ENCODE results near the gene MCUB.
"Not testable (repeated sequence)": the region's sequence is repeated elsewhere in the genome, so short reads cannot be mapped to it uniquely, and the experiment has no call there.

The MCUB gene

GRCh38 chr4:109629775-109630174 lies 69.7 kb downstream of the MCUB start:
- DNase-seq (ENCODE audit: low spot score): no peak

- DNase-seq (ENCODE audit: low spot score): no peak
Measured at GRCh38 chr4:109631532-109632108, 71.6 kb downstream of the MCUB start.

- no peak for DNase-seq (ENCODE audit: low spot score)
Measured at GRCh38 chr4:109640644-109641043, 80.6 kb downstream of the MCUB start.

- no peak for DNase-seq (ENCODE audit: low spot score)
Measured at GRCh38 chr4:109645874-109646710, 86.0 kb downstream of the MCUB start.

- DNase-seq (ENCODE audit: low spot score): no peak
Measured at GRCh38 chr4:109648266-109648996, 88.4 kb downstream of the MCUB start.

GRCh38 chr4:109648997-109649575 lies 89.0 kb downstream of the MCUB start:
- no peak for DNase-seq (ENCODE audit: low spot score)

GRCh38 chr4:109649872-109650271 lies 89.8 kb downstream of the MCUB start:
- no peak for DNase-seq (ENCODE audit: low spot score)

- DNase-seq (ENCODE audit: low spot score): no peak
Measured at GRCh38 chr4:109655396-109655795, 95.3 kb downstream of the MCUB start.

GRCh38 chr4:109657854-109658418 lies 97.9 kb downstream of the MCUB start:
- DNase-seq (ENCODE audit: low spot score): no peak

- DNase-seq (ENCODE audit: low spot score): no peak
Measured at GRCh38 chr4:109658871-109659410, 98.9 kb downstream of the MCUB start.

GRCh38 chr4:109662116-109662515 lies 102.1 kb downstream of the MCUB start:
- no peak for DNase-seq (ENCODE audit: low spot score)

- DNase-seq (ENCODE audit: low spot score): no peak
Measured at GRCh38 chr4:109662771-109663170, 102.7 kb downstream of the MCUB start.

- no peak for DNase-seq (ENCODE audit: low spot score)
Measured at GRCh38 chr4:109665783-109666485, 105.9 kb downstream of the MCUB start.

- no peak for DNase-seq (ENCODE audit: low spot score)
Measured at GRCh38 chr4:109671350-109671749, 111.3 kb downstream of the MCUB start.

- DNase-seq (ENCODE audit: low spot score): no peak
Measured at GRCh38 chr4:109672169-109672930, 112.3 kb downstream of the MCUB start.

- DNase-seq (ENCODE audit: low spot score): no peak
Measured at GRCh38 chr4:109673303-109673702, 113.3 kb downstream of the MCUB start.

- DNase-seq (ENCODE audit: low spot score): no peak
Measured at GRCh38 chr4:109675181-109675580, 115.1 kb downstream of the MCUB start.

- no peak for DNase-seq (ENCODE audit: low spot score)
Measured at GRCh38 chr4:109675843-109676242, 115.8 kb downstream of the MCUB start.

GRCh38 chr4:109676886-109677285 lies 116.8 kb downstream of the MCUB start:
- no peak for DNase-seq (ENCODE audit: low spot score)

GRCh38 chr4:109678472-109678871 lies 118.4 kb downstream of the MCUB start:
- DNase-seq (ENCODE audit: low spot score): not testable (repeated sequence)

- DNase-seq (ENCODE audit: low spot score): not testable (repeated sequence)
Measured at GRCh38 chr4:109678925-109679324, 118.9 kb downstream of the MCUB start.

All from LoVo (cell line).